HG02798 (cell line): ENCODE measurements around the gene PCDHB2.
"Not testable (repeated sequence)": the region's sequence is repeated elsewhere in the genome, so short reads cannot be mapped to it uniquely, and the experiment has no call there.

Experiments used
- ATAC-seq: cut with Tn5 transposase; IDR thresholded peaks from one replicate; pipeline ENCODE4 v1.9.1; 2021; ENCODE audit warnings: mild to moderate bottlenecking; ENCODE audit not compliant: unreplicated experiment, poor library complexity

The PCDHB2 gene

DNA sequence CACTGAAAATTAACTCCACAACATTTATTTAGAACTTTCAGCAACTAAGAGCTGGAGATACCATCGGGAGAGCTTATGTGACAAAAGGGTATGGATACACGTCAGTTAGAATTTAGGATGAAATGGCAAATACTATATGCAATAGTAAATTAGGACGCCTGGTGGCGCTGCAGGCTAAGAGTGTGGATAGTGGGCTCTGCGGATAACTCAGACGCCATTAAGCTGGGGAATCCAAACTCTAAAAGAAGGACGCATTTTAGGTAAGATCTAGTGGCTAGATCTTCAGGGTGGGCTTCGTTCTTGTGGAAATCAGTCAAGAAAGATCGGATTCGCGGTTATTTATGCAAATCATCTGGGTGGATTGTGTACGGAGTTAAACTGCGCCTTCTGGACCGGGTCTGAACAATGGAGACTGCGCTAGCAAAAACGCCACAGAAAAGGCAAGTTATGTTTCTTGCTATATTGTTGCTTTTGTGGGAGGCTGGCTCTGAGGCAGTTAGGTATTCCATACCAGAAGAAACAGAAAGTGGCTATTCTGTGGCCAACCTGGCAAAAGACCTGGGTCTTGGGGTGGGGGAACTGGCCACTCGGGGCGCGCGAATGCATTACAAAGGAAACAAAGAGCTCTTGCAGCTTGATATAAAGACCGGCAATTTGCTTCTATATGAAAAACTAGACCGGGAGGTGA is 40.8 kb downstream of the PCDHB2 start, which contains the start of gene PCDHB5:
Gene PCDHB5 (plus strand): TSS at position 177 of the 688 bp plus-strand sequence. CDS start 229 bp downstream, at position 406.
- ATAC-seq, result no peak

DNA sequence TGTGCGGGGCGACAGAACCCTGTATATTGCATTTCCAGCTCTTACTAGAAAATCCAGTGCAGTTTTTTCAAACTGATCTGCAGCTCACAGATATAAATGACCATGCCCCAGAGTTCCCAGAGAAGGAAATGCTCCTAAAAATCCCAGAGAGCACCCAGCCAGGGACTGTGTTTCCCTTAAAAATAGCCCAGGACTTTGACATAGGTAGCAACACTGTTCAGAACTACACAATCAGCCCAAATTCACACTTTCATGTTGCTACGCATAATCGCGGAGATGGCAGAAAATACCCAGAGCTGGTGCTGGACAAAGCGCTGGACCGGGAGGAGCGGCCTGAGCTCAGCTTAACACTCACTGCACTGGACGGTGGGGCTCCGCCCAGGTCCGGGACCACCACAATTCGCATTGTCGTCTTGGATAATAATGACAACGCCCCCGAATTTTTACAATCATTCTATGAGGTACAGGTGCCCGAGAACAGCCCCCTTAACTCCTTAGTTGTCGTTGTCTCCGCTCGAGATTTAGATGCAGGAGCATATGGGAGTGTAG is 41.4 kb downstream of the PCDHB2 start:
- ATAC-seq, result no peak

DNA sequence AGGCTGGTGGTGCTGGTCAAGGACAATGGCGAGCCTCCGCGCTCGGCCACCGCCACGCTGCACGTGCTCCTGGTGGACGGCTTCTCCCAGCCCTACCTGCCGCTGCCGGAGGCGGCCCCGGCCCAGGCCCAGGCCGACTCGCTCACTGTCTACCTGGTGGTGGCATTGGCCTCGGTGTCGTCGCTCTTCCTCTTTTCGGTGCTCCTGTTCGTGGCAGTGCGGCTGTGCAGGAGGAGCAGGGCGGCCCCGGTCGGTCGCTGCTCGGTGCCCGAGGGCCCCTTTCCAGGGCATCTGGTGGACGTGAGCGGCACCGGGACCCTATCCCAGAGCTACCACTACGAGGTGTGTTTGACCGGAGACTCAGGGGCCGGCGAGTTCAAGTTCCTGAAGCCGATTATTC is 42.9 kb downstream of the PCDHB2 start:
- ATAC-seq, result not testable (repeated sequence)
